MV-4-11 (cell line): ENCODE measurements around the gene ACKR2.
A peak's percentile ranks its signal among the peaks of the same experiment; 100 is the strongest.

ENCODE experiments used
- DNase-seq: peaks from one replicate; lab custom pipeline; 2025; lab: John Stamatoyannopoulos, UW

ACKR2 gene

DNA sequence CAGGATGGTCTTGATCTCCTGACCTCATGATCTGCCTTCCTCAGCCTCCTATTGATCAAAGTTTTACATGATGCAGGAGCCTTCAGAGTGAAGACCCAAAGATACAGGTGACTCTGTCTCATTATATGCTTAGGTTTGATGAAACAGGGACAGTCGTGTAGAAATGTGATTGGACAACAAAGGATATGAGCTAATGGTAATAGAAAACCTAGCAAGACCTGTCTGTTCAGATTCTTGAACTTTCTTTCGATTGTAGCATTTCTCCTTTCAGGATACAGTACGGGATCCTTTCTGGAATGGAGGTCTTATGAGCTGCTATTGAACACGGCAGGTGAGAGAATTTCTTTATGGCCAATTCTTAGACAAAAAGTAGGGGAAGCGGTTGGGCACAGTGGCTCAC is at the start of gene ACKR2:
Gene ACKR2, plus strand, starts transcription at position 244 of the 400 bp plus-strand sequence. CDS start 55,058 bp downstream, outside the sequence.
- no peak for DNase-seq

DNA sequence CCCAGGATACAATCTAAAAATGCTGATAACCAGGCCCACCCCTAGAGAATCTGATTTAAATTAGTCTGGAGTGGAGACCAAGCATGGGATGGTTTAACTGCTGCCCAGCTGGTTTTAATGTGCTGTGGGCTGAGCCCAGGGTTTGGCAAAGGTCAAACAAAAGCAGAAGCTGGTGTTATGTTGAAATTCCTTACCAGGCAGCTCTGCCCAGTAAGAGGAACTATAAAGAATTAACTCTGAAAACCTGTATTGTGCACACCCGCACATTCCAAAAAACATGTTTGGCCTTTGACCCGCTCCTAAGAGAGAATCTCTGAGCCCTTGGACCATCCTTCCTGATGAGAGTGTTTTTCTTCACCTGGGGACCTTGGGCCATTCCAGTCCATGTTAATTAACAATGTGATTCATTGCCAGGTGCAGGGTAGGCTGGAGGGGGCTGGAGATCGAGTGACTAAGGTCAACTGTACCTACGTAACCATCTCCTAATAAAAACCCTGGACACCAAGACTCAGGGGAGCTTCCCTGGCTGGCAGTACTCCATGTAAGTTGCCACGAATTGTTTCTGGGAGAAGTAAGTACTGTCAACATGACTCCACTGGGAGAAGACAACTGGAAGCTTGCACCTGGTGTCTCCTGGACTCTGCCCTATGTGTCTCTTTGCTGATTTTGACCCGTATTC is 47.1 kb upstream of the ACKR2 start:
- peak; percentile 96 for DNase-seq

DNA sequence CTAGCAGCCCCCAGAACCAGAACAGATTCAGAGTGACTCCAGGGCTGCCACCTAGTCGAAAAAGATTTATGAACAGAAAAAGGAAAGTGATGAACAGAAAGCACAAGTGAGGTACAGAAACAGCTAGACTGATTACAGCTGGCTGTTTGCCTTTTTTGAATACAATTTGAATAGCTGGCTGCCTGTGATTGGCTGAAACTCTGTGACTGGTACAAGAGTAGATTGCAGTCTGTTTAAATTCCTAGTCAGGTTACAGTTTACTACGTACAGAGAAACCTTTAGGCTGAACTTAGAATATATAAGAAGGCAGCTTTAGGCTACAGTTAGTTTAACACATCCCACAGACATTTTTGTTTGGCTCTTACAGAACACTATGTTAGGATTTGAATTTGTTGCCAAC is 46.2 kb upstream of the ACKR2 start:
- DNase-seq = peak; percentile 6

DNA sequence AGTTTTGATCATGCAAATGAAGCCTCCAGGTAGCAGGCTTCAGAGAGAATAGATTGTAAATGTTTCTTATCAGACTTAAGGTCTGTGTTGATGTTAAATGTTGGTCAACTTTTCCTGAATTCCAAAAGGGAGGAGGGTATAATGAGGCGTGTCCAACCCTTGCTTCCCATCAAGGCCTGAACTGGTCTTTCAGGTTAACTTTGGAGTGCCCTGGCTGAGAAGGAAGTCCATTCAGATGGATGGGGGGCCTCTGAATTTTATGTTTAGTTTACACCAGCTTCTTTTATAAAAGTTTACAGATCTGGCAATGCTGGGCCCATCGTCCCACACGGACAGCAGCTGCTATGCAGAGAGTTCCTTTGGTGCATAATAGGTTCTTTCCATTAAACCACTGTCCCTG is 45.1 kb upstream of the ACKR2 start:
- no peak for DNase-seq

GRCh38 chr3:42764561-42765295 is 44.5 kb upstream of the ACKR2 start:
- peak; percentile 79 for DNase-seq

DNA sequence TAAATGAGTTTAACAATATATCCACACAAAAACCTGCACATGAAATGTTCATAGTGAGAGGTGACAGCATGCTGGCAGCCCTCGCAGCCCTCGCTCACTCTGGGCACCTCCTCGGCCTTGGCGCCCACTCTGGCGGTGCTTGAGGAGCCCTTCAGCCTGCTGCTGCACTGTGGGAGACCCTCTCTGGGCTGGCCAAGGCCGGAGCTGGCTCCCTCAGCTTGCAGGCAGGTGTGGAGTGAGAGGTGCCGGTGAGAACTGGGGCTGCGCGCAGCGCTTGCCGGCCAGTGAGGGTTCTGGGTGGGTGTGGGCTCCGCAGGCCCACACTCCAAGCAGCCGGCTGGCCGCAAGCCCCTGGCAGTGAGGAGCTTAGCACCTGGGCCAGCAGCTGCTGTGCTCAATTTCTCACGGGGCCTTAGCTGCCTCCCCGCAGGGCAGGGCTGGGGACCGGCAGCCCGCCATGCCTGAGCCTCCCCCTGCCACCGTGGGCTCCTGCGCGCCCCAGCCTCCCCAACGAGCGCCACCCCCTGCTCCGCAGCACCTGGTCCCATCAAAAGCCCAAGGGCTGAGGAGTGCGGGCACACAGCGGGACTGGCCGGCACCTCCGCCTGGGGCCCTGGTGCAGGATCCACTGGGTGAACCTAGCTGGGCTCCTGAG is 39.6 kb upstream of the ACKR2 start:
- no peak for DNase-seq

- no peak for DNase-seq
These were observed 38.0 kb upstream of the ACKR2 start for GRCh38 chr3:42771271-42771670.

- DNase-seq = peak; percentile 95
These were observed 36.4 kb upstream of the ACKR2 start, which contains the start of gene CCDC13 for GRCh38 chr3:42772670-42773408. Gene CCDC13 (minus strand): TSS chr3:42773253. CDS start chr3:42758345, 14,908 bp downstream.

- DNase-seq = no peak
These were observed 35.9 kb upstream of the ACKR2 start for GRCh38 chr3:42773409-42773751.

- no peak for DNase-seq
These were observed 30.6 kb upstream of the ACKR2 start for GRCh38 chr3:42778644-42779043.

GRCh38 chr3:42780398-42780797 is 28.8 kb upstream of the ACKR2 start:
- no peak for DNase-seq

- peak; percentile 68 for DNase-seq
These were observed 28.1 kb upstream of the ACKR2 start for GRCh38 chr3:42780892-42781700.

GRCh38 chr3:42786212-42786611 is 23.0 kb upstream of the ACKR2 start:
- DNase-seq = no peak

- DNase-seq = no peak
These were observed 22.6 kb upstream of the ACKR2 start for GRCh38 chr3:42786631-42787030.

- no peak for DNase-seq
These were observed 18.5 kb upstream of the ACKR2 start for GRCh38 chr3:42790714-42791229.

DNA sequence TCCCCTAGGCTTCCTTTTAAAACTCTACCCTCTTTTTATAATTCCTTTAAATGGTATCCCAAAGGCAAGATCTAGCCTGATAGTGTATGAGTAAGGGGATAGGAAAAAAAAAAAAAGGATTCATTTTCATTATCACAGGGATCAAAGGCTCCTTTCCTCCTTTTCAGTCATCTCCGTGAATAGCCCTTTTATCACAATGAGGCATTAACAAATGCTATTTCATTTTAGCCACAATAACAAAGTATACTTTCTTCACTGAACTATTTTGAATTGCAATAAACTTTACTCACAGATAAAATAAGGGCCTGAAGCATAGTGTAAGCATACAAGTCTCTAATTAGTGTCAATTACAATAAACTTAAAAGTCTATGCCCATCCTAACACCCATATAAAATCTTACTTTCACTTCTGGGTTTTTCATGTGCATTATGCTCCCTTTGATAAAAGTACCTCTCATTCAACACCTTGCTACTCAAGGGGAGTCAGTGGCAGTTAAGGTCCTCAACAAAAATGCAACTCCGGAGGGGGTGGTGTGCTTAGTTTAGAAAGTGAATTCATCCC is 13.5 kb upstream of the ACKR2 start:
- DNase-seq = no peak

GRCh38 chr3:42796332-42796885 is 12.8 kb upstream of the ACKR2 start:
- no peak for DNase-seq

DNA sequence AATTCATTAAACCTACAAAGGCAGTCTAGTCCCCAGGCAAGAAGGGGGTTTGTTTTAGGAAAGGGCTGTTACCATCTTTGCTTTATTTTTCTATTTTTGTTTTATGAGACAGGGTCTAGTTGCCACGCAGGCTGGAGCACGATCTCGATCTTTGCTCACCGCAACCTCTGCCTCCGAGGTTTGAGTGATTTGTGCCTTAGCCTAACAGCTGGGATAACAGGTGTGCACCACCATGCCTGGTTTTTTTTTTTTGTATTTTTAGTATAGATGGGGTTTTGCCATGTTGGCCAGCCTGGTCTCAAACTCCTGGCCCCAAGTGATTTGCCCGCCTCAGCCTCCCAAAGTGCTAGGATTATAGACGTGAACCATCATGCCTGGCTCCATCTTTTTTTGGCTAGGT is 9.9 kb upstream of the ACKR2 start:
- no peak for DNase-seq

DNA sequence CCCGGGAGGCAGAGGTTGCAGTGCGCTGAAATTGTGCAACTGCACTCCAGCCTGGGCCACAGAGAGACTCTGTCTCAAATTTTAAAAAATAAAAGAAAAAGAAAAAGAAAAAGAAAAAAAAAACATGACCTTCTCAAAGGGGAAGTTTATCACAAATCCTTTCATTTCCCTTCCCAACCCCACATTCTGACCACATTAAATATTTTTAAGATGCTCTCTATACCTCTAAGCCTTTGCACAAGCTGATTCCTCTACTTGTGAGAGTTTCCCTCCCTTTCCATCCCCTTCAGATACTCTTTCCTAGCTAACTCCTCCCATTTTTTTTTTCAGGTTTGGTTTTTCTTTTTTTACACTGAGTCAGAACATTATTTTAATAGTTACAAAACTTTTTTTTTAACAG is 9.0 kb upstream of the ACKR2 start:
- DNase-seq = peak; percentile 89

- DNase-seq = no peak
These were observed 8.1 kb upstream of the ACKR2 start for GRCh38 chr3:42801048-42801620.
